Stimulated activated naive CD8-positive, alpha-beta T cell treated with anti-CD3 and anti-CD28 coated beads, Interleukin-15, Interleukin-2, amounts not matched to agents 100 U/mL and 50 U/mL, for 24 hours (primary cell): Measurements from ENCODE around the gene PRKACA.
"Not testable (repeated sequence)": the region's sequence is repeated elsewhere in the genome, so short reads cannot be mapped to it uniquely, and the experiment has no call there.

ENCODE experiments used
- ATAC-seq: fragments of 150-1000 bp; cut with Tn5 transposase; one replicate; pipeline ENCODE4 v1.10.0; 2021
- DNase-seq: peaks from one replicate; pipeline ENCODE4 v3.0.0; 2021

Gene PRKACA

GRCh38 chr19:14147797-14148605, 30.4 kb upstream of the PRKACA start:
- DNase-seq: peak; percentile 72
- ATAC-seq: peak; percentile 78

- no peak for DNase-seq
- ATAC-seq: no peak
These were observed 29.2 kb upstream of the PRKACA start for GRCh38 chr19:14146789-14147216.

GRCh38 chr19:14146169-14146568, 28.6 kb upstream of the PRKACA start:
- not testable (repeated sequence) for ATAC-seq

GRCh38 chr19:14145381-14145780, 27.8 kb upstream of the PRKACA start:
- DNase-seq (no peak), ATAC-seq (no peak)

More at GRCh38 chr19:14146169-14146568, 28.6 kb upstream of the PRKACA start:
- DNase-seq: not testable (repeated sequence)

- DNase-seq (no peak), ATAC-seq (no peak)
These were observed 25.0 kb upstream of the PRKACA start for GRCh38 chr19:14142262-14143190.

- peak; percentile 26 for DNase-seq
- ATAC-seq: no peak
These were observed 23.5 kb upstream of the PRKACA start for GRCh38 chr19:14141041-14141440.

- DNase-seq (no peak), ATAC-seq (no peak)
These were observed 22.4 kb upstream of the PRKACA start for GRCh38 chr19:14139944-14140343.

- ATAC-seq (no peak), DNase-seq (no peak)
These were observed 21.2 kb upstream of the PRKACA start for GRCh38 chr19:14138576-14139265.

- DNase-seq: peak; percentile 97
- ATAC-seq: peak; percentile 89
These were observed 19.1 kb upstream of the PRKACA start, which contains the start of gene ASF1B for GRCh38 chr19:14136509-14137281. Gene ASF1B, minus strand, starts transcription at chr19:14136589. Its CDS starts 133 bp downstream, at chr19:14136456.

- no peak for DNase-seq
- ATAC-seq: peak; percentile 0
These were observed 18.5 kb upstream of the PRKACA start for GRCh38 chr19:14135985-14136508.

- DNase-seq (no peak), ATAC-seq (no peak)
These were observed 17.8 kb upstream of the PRKACA start for GRCh38 chr19:14135355-14135754.

- ATAC-seq: no peak
These were observed 10.5 kb upstream of the PRKACA start for GRCh38 chr19:14127929-14128509.

GRCh38 chr19:14127176-14127575, 9.6 kb upstream of the PRKACA start:
- ATAC-seq: no peak
- DNase-seq: no peak

More at GRCh38 chr19:14127929-14128509, 10.5 kb upstream of the PRKACA start:
- DNase-seq: no peak

- DNase-seq (no peak), ATAC-seq (no peak)
These were observed 5.4 kb upstream of the PRKACA start for GRCh38 chr19:14122924-14123323.

GRCh38 chr19:14120497-14120780, 2.9 kb upstream of the PRKACA start:
- ATAC-seq (no peak), DNase-seq (no peak)

- DNase-seq: no peak
- ATAC-seq: no peak
These were observed 2.3 kb upstream of the PRKACA start for GRCh38 chr19:14119644-14120496.

GRCh38 chr19:14119146-14119545, 1.6 kb upstream of the PRKACA start:
- ATAC-seq: no peak
- DNase-seq: no peak

- ATAC-seq (no peak), DNase-seq (peak; percentile 53)
These were observed 846 bp upstream of the PRKACA start for GRCh38 chr19:14118165-14119051.
